SK-N-SH treated with all-trans-retinoic acid at 6 μM for 48 hours (cell line): ENCODE measurements around the gene TBCE.
A peak's percentile ranks its signal among the peaks of the same experiment; 100 is the strongest.
"Not testable (repeated sequence)": the region's sequence is repeated elsewhere in the genome, so short reads cannot be mapped to it uniquely, and the experiment has no call there.

Experiments
- ATAC-seq: fragments of 200-7000 bp; cut with Tn5 transposase; 3 replicates; pipeline ENCODE4 v1.9.1; 2020; ENCODE audit warnings: mild to moderate bottlenecking, moderate library complexity
- BACH2 ChIP-seq: fragments of 250-450 bp; sonication (Bioruptor Pico); IDR thresholded peaks from 2 replicates; pipeline ENCODE4 v1.9.0; 2021; ENCODE audit warnings: mild to moderate bottlenecking, borderline replicate concordance
- CREB5 ChIP-seq: fragments of 250-450 bp; sonication (Bioruptor Pico); IDR thresholded peaks from 2 replicates; pipeline ENCODE4 v1.5.1; 2020; ENCODE audit warnings: low read depth, mild to moderate bottlenecking, moderate library complexity
- CSDC2 ChIP-seq: fragments of 250-450 bp; sonication (Bioruptor Pico); IDR thresholded peaks from 2 replicates; pipeline ENCODE4 v1.5.0; 2020; ENCODE audit warnings: mild to moderate bottlenecking, moderate library complexity
- GLIS3 ChIP-seq: fragments of 250-450 bp; sonication (Bioruptor Pico); IDR thresholded peaks from 2 replicates; pipeline ENCODE4 v1.5.0; 2020; ENCODE audit warnings: mild to moderate bottlenecking, moderate library complexity
- OSR1 ChIP-seq: fragments of 250-450 bp; sonication (Bioruptor Pico); IDR thresholded peaks from 2 replicates; pipeline ENCODE4 v1.8.0; 2022; ENCODE audit warnings: moderate library complexity, mild to moderate bottlenecking, inconsistent platforms
- PATZ1 ChIP-seq: fragments of 250-450 bp; sonication (Bioruptor Pico); IDR thresholded peaks from 2 replicates; pipeline ENCODE4 v1.8.0; 2020; ENCODE audit warnings: mild to moderate bottlenecking, moderate library complexity, borderline replicate concordance
- PPARA ChIP-seq: fragments of 250-450 bp; sonication (Bioruptor Pico); IDR thresholded peaks from 2 replicates; pipeline ENCODE4 v1.5.0; 2020; ENCODE audit warnings: mild to moderate bottlenecking, borderline replicate concordance
- TOX ChIP-seq: fragments of 250-450 bp; sonication (Bioruptor Pico); IDR thresholded peaks from 2 replicates; pipeline ENCODE4 v1.8.0; 2021; ENCODE audit warnings: mild to moderate bottlenecking, moderate library complexity, borderline replicate concordance
- TSHZ2 ChIP-seq: fragments of 250-450 bp; sonication (Bioruptor Pico); IDR thresholded peaks from 2 replicates; pipeline ENCODE4 v1.5.0; 2020; ENCODE audit warnings: mild to moderate bottlenecking, moderate library complexity
- ZFP3 ChIP-seq: fragments of 250-450 bp; sonication (Bioruptor Pico); IDR thresholded peaks from 2 replicates; pipeline ENCODE4 v1.5.0; 2020; ENCODE audit warnings: mild to moderate bottlenecking, moderate library complexity
- ZNF565 ChIP-seq: fragments of 450-650 bp; formaldehyde crosslinking; conservative IDR thresholded peaks from 2 replicates; pipeline ENCODE4 v1.5.0; 2020; ENCODE audit warnings: low read depth, mild to moderate bottlenecking, moderate library complexity
- ZNF8 ChIP-seq: fragments of 450-650 bp; formaldehyde crosslinking; IDR thresholded peaks from 2 replicates; pipeline ENCODE4 v1.5.0; 2020; ENCODE audit warnings: mild to moderate bottlenecking, moderate library complexity
- TF ChIP-seq, protein P1 (sequence below): fragments of 250-450 bp; sonication (Bioruptor Pico); IDR thresholded peaks from 2 replicates; pipeline ENCODE4 v1.8.0; 2021; ENCODE audit warnings: low read depth, mild to moderate bottlenecking, moderate library complexity, borderline replicate concordance

TBCE gene

GRCh38 chr1:235375919-235376605, 8.8 kb downstream of the TBCE start:
- TF ChIP-seq OSR1 (CRISPR knock-in tag): no peak
- no peak for TF ChIP-seq ZFP3 (CRISPR knock-in tag)
- no peak for TF ChIP-seq TOX (CRISPR knock-in tag)
- no peak for TF ChIP-seq PPARA (CRISPR knock-in tag)
- TF ChIP-seq BACH2: no peak
- no peak for TF ChIP-seq CREB5 (CRISPR knock-in tag)
- TF ChIP-seq, protein P1, sequence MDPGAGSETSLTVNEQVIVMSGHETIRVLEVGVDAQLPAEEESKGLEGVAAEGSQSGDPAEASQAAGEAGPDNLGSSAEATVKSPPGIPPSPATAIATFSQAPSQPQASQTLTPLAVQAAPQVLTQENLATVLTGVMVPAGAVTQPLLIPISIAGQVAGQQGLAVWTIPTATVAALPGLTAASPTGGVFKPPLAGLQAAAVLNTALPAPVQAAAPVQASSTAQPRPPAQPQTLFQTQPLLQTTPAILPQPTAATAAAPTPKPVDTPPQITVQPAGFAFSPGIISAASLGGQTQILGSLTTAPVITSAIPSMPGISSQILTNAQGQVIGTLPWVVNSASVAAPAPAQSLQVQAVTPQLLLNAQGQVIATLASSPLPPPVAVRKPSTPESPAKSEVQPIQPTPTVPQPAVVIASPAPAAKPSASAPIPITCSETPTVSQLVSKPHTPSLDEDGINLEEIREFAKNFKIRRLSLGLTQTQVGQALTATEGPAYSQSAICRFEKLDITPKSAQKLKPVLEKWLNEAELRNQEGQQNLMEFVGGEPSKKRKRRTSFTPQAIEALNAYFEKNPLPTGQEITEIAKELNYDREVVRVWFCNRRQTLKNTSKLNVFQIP: no peak
- ATAC-seq: no peak

- not testable (repeated sequence) for ATAC-seq
Observed at GRCh38 chr1:235378134-235378735, 11.0 kb downstream of the TBCE start.

- ATAC-seq: not testable (repeated sequence)
Observed at GRCh38 chr1:235381955-235382739, 14.9 kb downstream of the TBCE start.

- ATAC-seq: not testable (repeated sequence)
Observed at GRCh38 chr1:235385633-235386032, 18.4 kb downstream of the TBCE start.

- ATAC-seq: 0 out of 3 replicates have a peak, but pooled peaks have one; percentile 30
- no peak for TF ChIP-seq GLIS3 (CRISPR knock-in tag)
- no peak for TF ChIP-seq TSHZ2
- TF ChIP-seq ZFP3 (CRISPR knock-in tag): no peak
- no peak for TF ChIP-seq ZNF8 (CRISPR knock-in tag)
- no peak for TF ChIP-seq TOX (CRISPR knock-in tag)
- no peak for TF ChIP-seq PATZ1 (CRISPR knock-in tag)
- TF ChIP-seq ZNF565: no peak
Observed at GRCh38 chr1:235391874-235392273, 24.6 kb downstream of the TBCE start.

GRCh38 chr1:235397733-235398132, 30.5 kb downstream of the TBCE start:
- TF ChIP-seq ZNF565 (no peak), CSDC2 (CRISPR knock-in tag) (no peak)
- peak; percentile 81 for ATAC-seq
